OCI-LY7 (cell line): ENCODE measurements around the gene G3BP2. TPM values are rescaled to one million over a fixed set of nuclear protein-coding genes. Genes with fewer than 3 reads are reported as not detected.

Source experiments
- BruUV-seq: library from RNA; stranded (reverse); fragments of 400-500 nt; replicated peaks from 2 replicates; lab custom pipeline; 2021; lab: Mats Ljungman, UMichigan
- CTCF ChIA-PET: fragments of 300-600 bp; sonication (Branson Sonifier 250); formaldehyde crosslinking; loops from one replicate; lab custom pipeline; 2022; ENCODE audit warnings: antibody characterized with exemption; ENCODE audit not compliant: unreplicated experiment; lab: Charles Lee
- POLR2A ChIA-PET: fragments of 300-600 bp; sonication (Branson Sonifier 250); formaldehyde crosslinking; loops from one replicate; lab custom pipeline; 2022; ENCODE audit warnings: antibody characterized with exemption; lab: Charles Lee
- DNase-seq: peaks from one replicate; pipeline ENCODE4 v3.0.0-alpha.2; 2015; ENCODE audit warnings: low spot score
- H2AFZ ChIP-seq: fragments of 200-600 bp; sonication (generic), shearing (Covaris generic); 2 replicates; pipeline ENCODE4 v1.6.1; 2014; ENCODE audit warnings: mild to moderate bottlenecking, antibody characterized with exemption, low read length, moderate library complexity
- H3K27ac ChIP-seq: fragments of 200-600 bp; sonication (generic); 2 replicates; pipeline ENCODE4 v1.5.1; 2014; ENCODE audit warnings: mixed run types, low read depth, mild to moderate bottlenecking, moderate library complexity, low read length, inconsistent platforms; ENCODE audit not compliant: poor library complexity, severe bottlenecking
- H3K36me3 ChIP-seq: fragments of 200-600 bp; sonication (generic); 2 replicates; pipeline ENCODE4 v1.6.1; 2014; ENCODE audit warnings: mild to moderate bottlenecking, antibody characterized with exemption, low read length, moderate library complexity, mixed read lengths; ENCODE audit not compliant: insufficient read depth
- H3K4me1 ChIP-seq: fragments of 200-600 bp; sonication (generic); 2 replicates; pipeline ENCODE4 v1.5.1; 2014; ENCODE audit warnings: mild to moderate bottlenecking, low read length; ENCODE audit not compliant: insufficient read depth, poor library complexity, severe bottlenecking
- H3K4me2 ChIP-seq: fragments of 200-600 bp; sonication (generic); 2 replicates; pipeline ENCODE4 v1.6.1; 2014; ENCODE audit warnings: mild to moderate bottlenecking, low read length
- H3K4me3 ChIP-seq: fragments of 200-600 bp; sonication (generic); 2 replicates; pipeline ENCODE4 v1.5.1; 2014; ENCODE audit warnings: mild to moderate bottlenecking, low read depth, low read length; ENCODE audit not compliant: poor library complexity, severe bottlenecking
- H3K79me2 ChIP-seq: fragments of 200-600 bp; sonication (generic); 2 replicates; pipeline ENCODE4 v1.6.1; 2016; ENCODE audit warnings: low read depth, mild to moderate bottlenecking, low read length, moderate library complexity, mixed read lengths; ENCODE audit not compliant: insufficient read depth
- H3K9me2 ChIP-seq: fragments of 200-600 bp; sonication (generic); 2 replicates; pipeline ENCODE4 v1.6.1; 2016; ENCODE audit warnings: mild to moderate bottlenecking, low read length, mixed read lengths; ENCODE audit not compliant: insufficient read depth
- H3K9me3 ChIP-seq: fragments of 200-600 bp; sonication (generic); 2 replicates; pipeline ENCODE4 v1.6.1; 2014; ENCODE audit warnings: mild to moderate bottlenecking, mixed run types, low read length, mixed read lengths
- H4K20me1 ChIP-seq: fragments of 200-600 bp; sonication (generic); 2 replicates; pipeline ENCODE4 v1.6.1; 2014; ENCODE audit warnings: mild to moderate bottlenecking, antibody characterized with exemption, low read length, moderate library complexity, mixed read lengths; ENCODE audit not compliant: insufficient read depth
- CTCF ChIP-seq: fragments of 200-600 bp; sonication (generic); conservative IDR thresholded peaks from 2 replicates; pipeline ENCODE4 v1.5.1; 2014; ENCODE audit warnings: mild to moderate bottlenecking, antibody characterized with exemption, low read length, moderate library complexity, mixed read lengths
- EZH2phosphoT487 ChIP-seq: fragments of 200-600 bp; sonication (generic); IDR thresholded peaks from 2 replicates; pipeline ENCODE4 v1.6.1; 2018; ENCODE audit warnings: low read depth, borderline replicate concordance, mild to moderate bottlenecking, mixed run types, antibody characterized with exemption, low read length, moderate library complexity, mixed read lengths
- intact Hi-C: fragments of 100-400 bp; cut with micrococcal nuclease; formaldehyde crosslinking; loops from one replicate; pipeline ENCODE4 v1.10.0; 2022; ENCODE audit not compliant: unreplicated experiment
- total RNA-seq, 2 experiments: library from RNA; depleted of rRNA in 1 of 2; stranded (reverse); fragments of >200 nt in 1 of 2; shearing (Covaris generic) in 1 of 2; gene quantifications; 2 replicates each; pipeline ENCODE4 v1.2.3, GENCODE V29; 2014 to 2022

The G3BP2 gene
- total RNA-seq, 2 experiments from 2014 or later: 56.7 to 147 TPM

- intact Hi-C loops: no loop called here
- no TSS peak for BruUV-seq
- Histone ChIP-seq H3K4me2 (no peak overlapping the region), H3K36me3 (peaks cover 89% of the 10 kb centered on the region), H3K27ac (no peak overlapping the region), H2AFZ (no peak overlapping the region), H3K9me3 (no peaks in the 10 kb centered on the region), H3K79me2 (no peaks in the 10 kb centered on the region), H3K4me3 (no peak overlapping the region), H4K20me1 (0 out of 2 replicates have a peak, but pooled peaks cover 6% of the 10 kb centered on the region), H3K4me1 (no peaks in the 10 kb centered on the region), H3K9me2 (no peaks in the 10 kb centered on the region)
- no peak for TF ChIP-seq CTCF
- TF ChIP-seq EZH2phosphoT487: no peak
- ChIA-PET CTCF (no interaction called here), POLR2A (interaction anchor here (0.6 kb wide), 1 partner anchor 117 kb away, joined by 3 read pairs; no protein-coding TSS in a partner anchor)
- DNase-seq: no peak
These were observed 29.6 kb downstream of the G3BP2 start for GRCh38 chr4:75643651-75644050.

- CTCF ChIA-PET: no interaction called here
- intact Hi-C loops: no loop called here
- no TSS peak for BruUV-seq
These were observed 34.0 kb downstream of the G3BP2 start for GRCh38 chr4:75639124-75639695.

GRCh38 chr4:75637827-75638226 lies 35.4 kb downstream of the G3BP2 start:
- no peak for DNase-seq
- H3K9me2 ChIP-seq: no peaks in the 10 kb centered on the region
- POLR2A ChIA-PET: no interaction called here

More at GRCh38 chr4:75639124-75639695, 34.0 kb downstream of the G3BP2 start:
- Histone ChIP-seq H4K20me1 (0 out of 2 replicates have a peak, but pooled peaks cover 6% of the 10 kb centered on the region), H3K4me2 (no peak overlapping the region), H3K9me2 (no peaks in the 10 kb centered on the region), H3K79me2 (no peaks in the 10 kb centered on the region), H2AFZ (no peak overlapping the region), H3K4me3 (no peak overlapping the region), H3K4me1 (no peaks in the 10 kb centered on the region), H3K9me3 (no peaks in the 10 kb centered on the region), H3K36me3 (peaks cover 45% of the 10 kb centered on the region), H3K27ac (no peak overlapping the region)
- POLR2A ChIA-PET: interaction anchor here (0.6 to 1.3 kb wide), 2 partner anchors 10 to 143 kb away, joined by 3 read pairs; no protein-coding TSS in a partner anchor
- no peak for DNase-seq
- no peak for TF ChIP-seq EZH2phosphoT487

More at GRCh38 chr4:75637827-75638226, 35.4 kb downstream of the G3BP2 start:
- no peak for TF ChIP-seq CTCF
- no peak for TF ChIP-seq EZH2phosphoT487
- H2AFZ ChIP-seq: no peak overlapping the region
- intact Hi-C loops: no loop called here
- H3K79me2 ChIP-seq: no peaks in the 10 kb centered on the region
- no peaks in the 10 kb centered on the region for H4K20me1 ChIP-seq
- H3K9me3 ChIP-seq: no peaks in the 10 kb centered on the region
- CTCF ChIA-PET: no interaction called here
- no peak overlapping the region for H3K4me2 ChIP-seq
- H3K4me1 ChIP-seq: no peaks in the 10 kb centered on the region
- BruUV-seq: no TSS peak
- peaks cover 33% of the 10 kb centered on the region for H3K36me3 ChIP-seq
- no peak overlapping the region for H3K4me3 ChIP-seq
- no peak overlapping the region for H3K27ac ChIP-seq
